ENCODE data around the gene OR51E1. TPM values are rescaled to one million over a fixed set of nuclear protein-coding genes. Genes with fewer than 3 reads are reported as not detected.

The OR51E1 gene
- total RNA-seq, 1 donor from 2014 or later, result not detected

DNA sequence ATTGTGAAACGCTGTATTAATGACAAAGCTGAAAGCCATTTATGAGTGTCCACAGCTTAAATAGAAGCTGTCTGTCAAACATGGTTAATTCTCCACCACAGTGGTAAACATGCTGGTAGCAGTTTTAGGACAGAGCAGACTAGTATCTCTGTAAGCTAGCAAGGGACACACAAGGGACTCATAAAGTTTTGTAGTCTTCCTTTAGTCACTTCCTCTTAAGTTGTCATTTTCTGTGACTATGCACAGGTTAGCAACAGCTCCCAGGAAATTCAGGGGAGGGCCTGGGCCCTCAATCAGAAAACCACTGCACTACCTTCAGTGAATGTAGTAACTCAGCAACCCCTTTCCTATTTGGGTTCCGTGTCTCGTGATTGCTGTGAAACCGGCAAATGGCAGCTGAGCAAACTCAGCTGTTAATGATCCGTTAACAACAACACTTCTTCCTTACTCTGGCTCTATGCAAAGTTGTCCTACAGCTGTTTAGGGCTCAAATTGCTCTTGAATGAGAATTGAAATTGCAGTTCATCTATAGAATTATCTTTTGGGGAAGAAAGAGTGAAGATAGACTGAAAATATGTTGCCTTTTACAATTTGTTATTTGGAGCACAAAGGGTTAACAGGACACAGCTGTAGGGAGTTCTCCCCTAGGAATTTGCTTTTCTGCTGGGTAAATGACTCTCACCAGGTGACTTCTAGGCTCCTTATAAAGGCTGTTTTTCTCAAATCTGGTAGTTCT, 60.4 kb downstream of the OR51E1 start, which contains the start of gene MMP26:
Gene MMP26 (plus strand): TSS at position 731 of the 736 bp plus-strand sequence.
- H3K27me3 Mint-ChIP-seq (ENCODE audit: low read depth, unreplicated experiment), result no peaks in the 10 kb centered on the region
- no peak within 1 kb of the TSS for H3K4me3 Mint-ChIP-seq (ENCODE audit: unreplicated experiment)
- Histone ChIP-seq H2AFZ (ENCODE audit: low read depth, low read length) (no peak within 1 kb of the TSS), H3K4me3 (ENCODE audit: insufficient read depth, low read depth, low read length) (no peak within 1 kb of the TSS), H3K36me3 (ENCODE audit: insufficient read depth, low read length) (no peaks in the 10 kb centered on the region), H3K4me2 (ENCODE audit: low read length) (no peak within 1 kb of the TSS), H3K79me2 (ENCODE audit: insufficient read depth, low read length) (no peaks in the 10 kb centered on the region), H3K4me1 (ENCODE audit: insufficient read depth, low read length) (no peaks in the 10 kb centered on the region), H3K9me3 (ENCODE audit: insufficient read depth, low read depth, low read length) (no peaks in the 10 kb centered on the region), H3K9ac (ENCODE audit: low read length) (no peak within 1 kb of the TSS), H3K27me3 (ENCODE audit: insufficient read depth, low read length) (no peaks in the 10 kb centered on the region), H3K27ac (ENCODE audit: low read depth, low read length) (no peak within 1 kb of the TSS), H4K20me1 (ENCODE audit: insufficient read depth, low read length) (no peaks in the 10 kb centered on the region)
- peaks cover 4% of the 10 kb centered on the region for H3K4me1 Mint-ChIP-seq (ENCODE audit: low read depth, unreplicated experiment)
- TF ChIP-seq, protein P1, sequence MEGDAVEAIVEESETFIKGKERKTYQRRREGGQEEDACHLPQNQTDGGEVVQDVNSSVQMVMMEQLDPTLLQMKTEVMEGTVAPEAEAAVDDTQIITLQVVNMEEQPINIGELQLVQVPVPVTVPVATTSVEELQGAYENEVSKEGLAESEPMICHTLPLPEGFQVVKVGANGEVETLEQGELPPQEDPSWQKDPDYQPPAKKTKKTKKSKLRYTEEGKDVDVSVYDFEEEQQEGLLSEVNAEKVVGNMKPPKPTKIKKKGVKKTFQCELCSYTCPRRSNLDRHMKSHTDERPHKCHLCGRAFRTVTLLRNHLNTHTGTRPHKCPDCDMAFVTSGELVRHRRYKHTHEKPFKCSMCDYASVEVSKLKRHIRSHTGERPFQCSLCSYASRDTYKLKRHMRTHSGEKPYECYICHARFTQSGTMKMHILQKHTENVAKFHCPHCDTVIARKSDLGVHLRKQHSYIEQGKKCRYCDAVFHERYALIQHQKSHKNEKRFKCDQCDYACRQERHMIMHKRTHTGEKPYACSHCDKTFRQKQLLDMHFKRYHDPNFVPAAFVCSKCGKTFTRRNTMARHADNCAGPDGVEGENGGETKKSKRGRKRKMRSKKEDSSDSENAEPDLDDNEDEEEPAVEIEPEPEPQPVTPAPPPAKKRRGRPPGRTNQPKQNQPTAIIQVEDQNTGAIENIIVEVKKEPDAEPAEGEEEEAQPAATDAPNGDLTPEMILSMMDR (IDR thresholded peaks at IDR 0.05; ENCODE audit: insufficient read depth, low read depth, low read length), result no peak
- TF ChIP-seq EZH2 (IDR thresholded peaks at IDR 0.05; ENCODE audit: insufficient read depth, low read length), result no peak
- FAIRE-seq (no peak), DNase-seq (ENCODE audit: low read depth) (no peak)
- no peaks in the 10 kb centered on the region for H3K9me3 Mint-ChIP-seq (ENCODE audit: unreplicated experiment)
- H3K27ac Mint-ChIP-seq (ENCODE audit: unreplicated experiment), result no peak within 1 kb of the TSS
- H3K36me3 Mint-ChIP-seq (ENCODE audit: low read depth, unreplicated experiment), result no peaks in the 10 kb centered on the region

DNA sequence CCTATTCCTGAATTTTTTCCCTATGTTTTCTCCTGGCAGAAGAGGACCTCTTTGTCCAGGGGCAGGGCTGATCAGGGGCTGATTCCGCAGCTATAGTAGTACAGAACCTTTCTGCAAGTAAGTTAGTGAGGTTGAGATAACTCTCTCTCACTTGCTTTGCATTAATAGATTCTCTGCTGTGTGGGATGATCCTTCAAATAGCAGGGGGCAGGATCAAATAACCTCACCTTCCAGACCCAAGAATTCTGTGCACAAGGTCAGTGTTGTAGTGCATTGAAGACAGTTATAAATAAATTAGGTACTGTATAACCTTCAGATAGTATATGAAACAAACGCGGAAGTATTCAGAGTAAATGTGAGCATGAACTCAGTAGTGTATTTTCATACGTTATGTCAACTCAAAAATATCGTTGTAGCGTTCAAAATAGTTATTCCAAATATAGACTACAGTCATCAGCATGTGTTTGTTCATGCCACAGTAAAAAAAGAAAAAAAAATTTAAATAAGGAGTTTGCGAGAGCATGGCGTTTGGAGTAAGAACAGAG, 61.1 kb downstream of the OR51E1 start:
- H3K9me3 Mint-ChIP-seq (ENCODE audit: unreplicated experiment), result no peaks in the 10 kb centered on the region
- H3K27ac Mint-ChIP-seq (ENCODE audit: unreplicated experiment), result no peak overlapping the region
- Histone ChIP-seq H2AFZ (ENCODE audit: low read depth, low read length) (no peak overlapping the region), H3K4me2 (ENCODE audit: low read length) (no peak overlapping the region), H3K79me2 (ENCODE audit: insufficient read depth, low read length) (no peaks in the 10 kb centered on the region), H3K9ac (ENCODE audit: low read length) (no peak overlapping the region), H4K20me1 (ENCODE audit: insufficient read depth, low read length) (no peaks in the 10 kb centered on the region), H3K36me3 (ENCODE audit: insufficient read depth, low read length) (no peaks in the 10 kb centered on the region), H3K27ac (ENCODE audit: low read depth, low read length) (no peak overlapping the region), H3K9me3 (ENCODE audit: insufficient read depth, low read depth, low read length) (no peaks in the 10 kb centered on the region), H3K4me3 (ENCODE audit: insufficient read depth, low read depth, low read length) (no peak overlapping the region), H3K4me1 (ENCODE audit: insufficient read depth, low read length) (no peaks in the 10 kb centered on the region), H3K27me3 (ENCODE audit: insufficient read depth, low read length) (no peaks in the 10 kb centered on the region)
- H3K4me1 Mint-ChIP-seq (ENCODE audit: low read depth, unreplicated experiment), result peaks cover 4% of the 10 kb centered on the region
- TF ChIP-seq EZH2 (IDR thresholded peaks at IDR 0.05; ENCODE audit: insufficient read depth, low read length), result no peak
- TF ChIP-seq, protein P1 (IDR thresholded peaks at IDR 0.05; ENCODE audit: insufficient read depth, low read depth, low read length), result no peak
- no peak overlapping the region for H3K4me3 Mint-ChIP-seq (ENCODE audit: unreplicated experiment)
- DNase-seq (ENCODE audit: low read depth), result no peak
- FAIRE-seq, result no peak
- no peaks in the 10 kb centered on the region for H3K36me3 Mint-ChIP-seq (ENCODE audit: low read depth, unreplicated experiment)
- H3K27me3 Mint-ChIP-seq (ENCODE audit: low read depth, unreplicated experiment), result no peaks in the 10 kb centered on the region

Other genes starting within 250 kb of the OR51E1 start
- 0.23 TPM in 1 of 2 replicates, not detected in the other for gene OR52K2, start 194.7 kb upstream of the OR51E1 start, total RNA-seq
- gene OR52K1, start 161.3 kb upstream of the OR51E1 start, total RNA-seq, result 0.14 and 0.20 TPM in 2 replicates
- not detected in 2 replicates for gene OR52M1, start 98.8 kb upstream of the OR51E1 start, total RNA-seq
- gene OR52I2, start 62.2 kb upstream of the OR51E1 start, total RNA-seq, result not detected in 2 replicates
- gene OR52I1, start 49.9 kb upstream of the OR51E1 start, total RNA-seq, result not detected in 2 replicates
- gene TRIM68, start 35.8 kb upstream of the OR51E1 start, total RNA-seq, result 10.7 and 11.5 TPM in 2 replicates
- not detected in 2 replicates for gene OR51D1, start 6.5 kb upstream of the OR51E1 start, total RNA-seq
- gene OR51E2, start 53.9 kb downstream of the OR51E1 start, total RNA-seq, result 0.27 and 0.38 TPM in 2 replicates
- not detected in 2 replicates for gene MMP26, start 60.8 kb downstream of the OR51E1 start, total RNA-seq
- not detected in 2 replicates for gene OR51F1, start 126.0 kb downstream of the OR51E1 start, total RNA-seq
- not detected in 2 replicates for gene OR52R1, start 160.4 kb downstream of the OR51E1 start, total RNA-seq
- gene OR51F2, start 177.3 kb downstream of the OR51E1 start, total RNA-seq, result not detected in 2 replicates
- gene OR51S1, start 205.2 kb downstream of the OR51E1 start, total RNA-seq, result not detected in 2 replicates
- not detected in 2 replicates for gene OR51T1, start 237.9 kb downstream of the OR51E1 start, total RNA-seq

All from astrocyte (in vitro differentiated cells and primary cell).